Kidney (tissue), 14 donors: ENCODE results near the gene TLR6. TPM values are rescaled to one million over a fixed set of nuclear protein-coding genes. Genes with fewer than 3 reads are reported as not detected.

Experiments used
- DNase-seq, 5 donors: peaks; one replicate each; pipeline ENCODE4 v3.0.0-alpha.2; 2013 to 2020
- FAIRE-seq: peaks from 2 replicates; lab custom pipeline; 2012; peaks lifted over from hg19 to GRCh38; lab: Jason Lieb, UNC
- H3K27ac ChIP-seq, 2 donors: one replicate each; pipeline ENCODE4 v1.7.0; 2013; ENCODE audit warnings: low read depth in 2 of 2, low read length in 2 of 2, inconsistent platforms in 1 of 2
- H3K27me3 ChIP-seq: one replicate; pipeline ENCODE4 v1.7.1; 2013; ENCODE audit warnings: low read length, inconsistent platforms; ENCODE audit not compliant: control insufficient read depth, insufficient read depth
- H3K36me3 ChIP-seq, 3 donors: one replicate each; pipeline versions ENCODE4 v1.7.0 to v1.7.1; 2013; ENCODE audit warnings: low read length in 3 of 3, control low read depth in 1 of 3, inconsistent platforms in 1 of 3; ENCODE audit not compliant: insufficient read depth in 3 of 3, control insufficient read depth in 2 of 3
- H3K4me1 ChIP-seq, 3 donors: one replicate each; pipeline versions ENCODE4 v1.7.0 to v1.7.1; 2013; ENCODE audit warnings: low read length in 3 of 3, inconsistent platforms in 1 of 3, low read depth in 1 of 3; ENCODE audit not compliant: control insufficient read depth in 2 of 3, insufficient read depth in 2 of 3
- H3K4me3 ChIP-seq, 3 donors: one replicate each; pipeline versions ENCODE4 v1.7.0 to v1.8.1; 2013; ENCODE audit warnings: low read length in 3 of 3, control low read depth in 1 of 3, inconsistent platforms in 1 of 3
- H3K9ac ChIP-seq, 3 donors: one replicate each; pipeline versions ENCODE4 v1.7.0 to v1.7.1; 2013; ENCODE audit warnings: low read length in 3 of 3, control low read depth in 1 of 3, inconsistent platforms in 1 of 3
- H3K9me3 ChIP-seq, 3 donors: one replicate each; pipeline versions ENCODE4 v1.7.0 to v1.7.1; 2013; ENCODE audit warnings: low read length in 3 of 3, control low read depth in 1 of 3, inconsistent platforms in 1 of 3; ENCODE audit not compliant: control insufficient read depth in 2 of 3, insufficient read depth in 1 of 3
- CTCF ChIP-seq: IDR thresholded peaks from 3 replicates; pipeline ENCODE4 v1.5.1; 2012; ENCODE audit warnings: mild to moderate bottlenecking, moderate library complexity, borderline replicate concordance; ENCODE audit not compliant: insufficient read depth; ENCODE audit errors: extremely low read depth
- intact Hi-C: fragments of 100-400 bp; cut with DNase I; formaldehyde crosslinking; loops from one replicate; pipeline ENCODE4 v1.11.1; 2022
- polyA plus RNA-seq: library from polyadenylated mRNA; stranded (reverse); fragments of 350-450 nt; fragmentation: Illumina TruSeq; extraction: RNeasy Lipid Tissue Mini Kit (QIAGEN cat#74804); gene quantifications from one replicate; pipeline ENCODE4 v1.2.3, GENCODE V29; 2014; ENCODE audit warnings: low read depth, low replicate concordance; ENCODE audit not compliant: insufficient read depth
- total RNA-seq: library from RNA; stranded (reverse); fragmentation: NEBNext Ultra II Directional; extraction: Animal tissue kit (Norgen Biotek cat#: 25700); gene quantifications from one replicate; pipeline ENCODE4 v1.2.1, GENCODE V29; 2021
- donor health status: control.
- donor health status: control.
- donor health status: control.
- donor health status: control.
- donor health status: control.
- donor health status: DM: yes; HTN: yes; CAD: no.
- donor health status: Normal renal cell carcinoma (clear cell type).

Gene TLR6
- total and polyA plus RNA-seq, 2 donors from 2014 or later = 0.62 to 6.1 TPM

GRCh38 chr4:38904090-38904666 is 47.6 kb upstream of the TLR6 start:
- no peak for TF ChIP-seq CTCF
- intact Hi-C loops = no loop called here
- H3K27me3 ChIP-seq = no peaks in the 10 kb centered on the region

GRCh38 chr4:38902695-38903094 is 46.1 kb upstream of the TLR6 start:
- peak; percentile 98 for FAIRE-seq
- H3K27me3 ChIP-seq = no peaks in the 10 kb centered on the region
- H3K9me3 ChIP-seq = no peaks in the 10 kb centered on the region
- H3K9ac ChIP-seq = no peak overlapping the region
- TF ChIP-seq CTCF = peak; percentile 52
- peaks cover 3 to 9% (median 7%) of the 10 kb centered on the region in 3 donors for H3K4me1 ChIP-seq
- intact Hi-C loops = no loop called here
- H3K4me3 ChIP-seq = no peak overlapping the region
- H3K36me3 ChIP-seq = peaks cover 0 to 7% (median 3%) of the 10 kb centered on the region in 3 donors
- no peak overlapping the region for H3K27ac ChIP-seq
- peak in 2 of 5 donors; percentile 53 to 55 for DNase-seq

More at GRCh38 chr4:38904090-38904666, 47.6 kb upstream of the TLR6 start:
- DNase-seq (peak in 1 of 5 donors; percentile 44), FAIRE-seq (no peak)
- Histone ChIP-seq H3K9ac (no peak overlapping the region), H3K9me3 (no peaks in the 10 kb centered on the region), H3K36me3 (peaks cover 2 to 9% (median 5%) of the 10 kb centered on the region in 3 donors), H3K4me3 (peak overlapping the region in 2 of 3 donors; percentile 10 to 29), H3K4me1 (peaks cover 3 to 9% (median 7%) of the 10 kb centered on the region in 3 donors), H3K27ac (peak overlapping the region; percentile 12 to 14)

GRCh38 chr4:38902221-38902620 is 45.6 kb upstream of the TLR6 start:
- H3K9ac ChIP-seq = no peak overlapping the region
- peaks cover 3 to 9% (median 7%) of the 10 kb centered on the region in 3 donors for H3K4me1 ChIP-seq
- H3K9me3 ChIP-seq = no peaks in the 10 kb centered on the region
- no peak for TF ChIP-seq CTCF
- intact Hi-C loops = no loop called here
- no peak overlapping the region for H3K27ac ChIP-seq
- peaks cover 0 to 6% (median 3%) of the 10 kb centered on the region in 3 donors for H3K36me3 ChIP-seq
- no peak overlapping the region for H3K4me3 ChIP-seq
- FAIRE-seq = no peak
- no peaks in the 10 kb centered on the region for H3K27me3 ChIP-seq
- no peak for DNase-seq

- no peak for FAIRE-seq
- Histone ChIP-seq H3K9ac (no peak overlapping the region), H3K27me3 (no peaks in the 10 kb centered on the region), H3K4me1 (no peaks in the 10 kb centered on the region), H3K36me3 (peaks cover 0 to 4% (median 0%) of the 10 kb centered on the region in 3 donors), H3K4me3 (no peak overlapping the region), H3K27ac (no peak overlapping the region), H3K9me3 (no peaks in the 10 kb centered on the region)
- intact Hi-C loops = no loop called here
- DNase-seq = no peak
- no peak for TF ChIP-seq CTCF
These were observed 41.6 kb upstream of the TLR6 start for GRCh38 chr4:38898245-38898644.
